ENCODE measurements around the gene ABCB8.

Gene ABCB8

GRCh38 chr7:151077705-151078232 lies 49.5 kb downstream of the ABCB8 start:
- in situ Hi-C loops (cut with HindIII; ENCODE audit: low pct_ligation_motif_present, low pct_unique_long_range_greater_than_20kb, low sequenced_read_pairs): no loop called here
- DNase-seq: no peak

GRCh38 chr7:151078233-151079040 lies 50.2 kb downstream of the ABCB8 start:
- DNase-seq: no peak
- in situ Hi-C loops (cut with HindIII; ENCODE audit: low pct_ligation_motif_present, low pct_unique_long_range_greater_than_20kb, low sequenced_read_pairs): no loop called here

GRCh38 chr7:151079199-151079910 lies 51.1 kb downstream of the ABCB8 start:
- DNase-seq: no peak

GRCh38 chr7:151080067-151080521 lies 51.8 kb downstream of the ABCB8 start:
- peak; percentile 51 for DNase-seq
- in situ Hi-C loops (cut with HindIII; ENCODE audit: low pct_ligation_motif_present, low pct_unique_long_range_greater_than_20kb, low sequenced_read_pairs): no loop called here

More at GRCh38 chr7:151079199-151079910, 51.1 kb downstream of the ABCB8 start:
- in situ Hi-C loops (cut with HindIII; ENCODE audit: low pct_ligation_motif_present, low pct_unique_long_range_greater_than_20kb, low sequenced_read_pairs): no loop called here

- DNase-seq: peak; percentile 96
- in situ Hi-C loops (cut with HindIII; ENCODE audit: low pct_ligation_motif_present, low pct_unique_long_range_greater_than_20kb, low sequenced_read_pairs): no loop called here
These were observed 52.4 kb downstream of the ABCB8 start, which contains the start of gene FASTK for GRCh38 chr7:151080522-151081169. Gene FASTK, minus strand, starts transcription at chr7:151080809. Its CDS starts 43 bp downstream, at chr7:151080766.

GRCh38 chr7:151081170-151082101 lies 53.2 kb downstream of the ABCB8 start:
- DNase-seq: no peak
- in situ Hi-C loops (cut with HindIII; ENCODE audit: low pct_ligation_motif_present, low pct_unique_long_range_greater_than_20kb, low sequenced_read_pairs): no loop called here

GRCh38 chr7:151082141-151083070 lies 54.2 kb downstream of the ABCB8 start:
- in situ Hi-C loops (cut with HindIII; ENCODE audit: low pct_ligation_motif_present, low pct_unique_long_range_greater_than_20kb, low sequenced_read_pairs): no loop called here
- DNase-seq: no peak

- in situ Hi-C loops (cut with HindIII; ENCODE audit: low pct_ligation_motif_present, low pct_unique_long_range_greater_than_20kb, low sequenced_read_pairs): no loop called here
- peak; percentile 71 for DNase-seq
These were observed 55.0 kb downstream of the ABCB8 start, which contains the start of gene TMUB1 for GRCh38 chr7:151083071-151083823. Gene TMUB1, minus strand, starts transcription at chr7:151083493. Its CDS starts 930 bp downstream, at chr7:151082563.

GRCh38 chr7:151083824-151084160 lies 55.5 kb downstream of the ABCB8 start:
- in situ Hi-C loops (cut with HindIII; ENCODE audit: low pct_ligation_motif_present, low pct_unique_long_range_greater_than_20kb, low sequenced_read_pairs): no loop called here
- no peak for DNase-seq

GRCh38 chr7:151085329-151085690 lies 57.1 kb downstream of the ABCB8 start:
- no peak for DNase-seq
- in situ Hi-C loops (cut with HindIII; ENCODE audit: low pct_ligation_motif_present, low pct_unique_long_range_greater_than_20kb, low sequenced_read_pairs): loop anchor here (5.0 kb wide), 1 partner anchor 62 kb away; no protein-coding TSS in a partner anchor

- DNase-seq: peak; percentile 85
- in situ Hi-C loops (cut with HindIII; ENCODE audit: low pct_ligation_motif_present, low pct_unique_long_range_greater_than_20kb, low sequenced_read_pairs): loop anchor here (5.0 kb wide), 1 partner anchor 61 kb away; no protein-coding TSS in a partner anchor
These were observed 57.7 kb downstream of the ABCB8 start, which contains the start of gene AGAP3 for GRCh38 chr7:151085691-151086620. Gene AGAP3, plus strand, starts transcription at chr7:151086475. Its CDS starts 267 bp downstream, at chr7:151086742.

GRCh38 chr7:151086802-151087244 lies 58.6 kb downstream of the ABCB8 start:
- in situ Hi-C loops (cut with HindIII; ENCODE audit: low pct_ligation_motif_present, low pct_unique_long_range_greater_than_20kb, low sequenced_read_pairs): loop anchor here (5.0 kb wide), 1 partner anchor 60 kb away; no protein-coding TSS in a partner anchor
- peak; percentile 63 for DNase-seq

- in situ Hi-C loops (cut with HindIII; ENCODE audit: low pct_ligation_motif_present, low pct_unique_long_range_greater_than_20kb, low sequenced_read_pairs): loop anchor here (5.0 kb wide), 1 partner anchor 60 kb away; no protein-coding TSS in a partner anchor
- DNase-seq: peak; percentile 78
These were observed 59.2 kb downstream of the ABCB8 start for GRCh38 chr7:151087245-151088018.

Measured in ACHN (cell line).